ENCODE measurements around the gene OCIAD1.
"Not testable (repeated sequence)": the region's sequence is repeated elsewhere in the genome, so short reads cannot be mapped to it uniquely, and the experiment has no call there.

The OCIAD1 gene

GRCh38 chr4:48796927-48797679 lies 33.8 kb upstream of the OCIAD1 start:
- TF ChIP-seq EZH2phosphoT487 (IDR thresholded peaks at IDR 0.05; ENCODE audit: borderline replicate concordance, low read length) (no peak), CTCF (IDR thresholded peaks at IDR 0.05; ENCODE audit: low read depth, low read length, poor library complexity, severe bottlenecking) (no peak)
- Histone ChIP-seq H3K27ac (ENCODE audit: low read depth, low read length) (no peak overlapping the region), H3K4me2 (ENCODE audit: low read length) (no peak overlapping the region), H3K36me3 (ENCODE audit: control insufficient read depth, low read length) (no peaks in the 10 kb centered on the region), H3K79me2 (ENCODE audit: control insufficient read depth, low read length) (no peaks in the 10 kb centered on the region), H3F3A (ENCODE audit: control insufficient read depth, insufficient read depth) (no peaks in the 10 kb centered on the region), H3K9me2 (replicated peaks; ENCODE audit: control insufficient read depth, low read length) (no peaks in the 10 kb centered on the region), H3K4me3 (ENCODE audit: low read length) (no peak overlapping the region), H4K20me1 (ENCODE audit: control insufficient read depth, insufficient read depth, low read depth, low read length) (no peaks in the 10 kb centered on the region), H3K9me3 (ENCODE audit: control insufficient read depth, insufficient read depth, low read length) (no peaks in the 10 kb centered on the region), H3K4me1 (ENCODE audit: control insufficient read depth, low read length) (peaks cover 12% of the 10 kb centered on the region), H3K27me3 (ENCODE audit: control insufficient read depth, low read length) (no peaks in the 10 kb centered on the region)

- H4K20me1 ChIP-seq (ENCODE audit: control insufficient read depth, insufficient read depth, low read depth, low read length), result no peaks in the 10 kb centered on the region
Measured at GRCh38 chr4:48798117-48798516, 32.8 kb upstream of the OCIAD1 start.

GRCh38 chr4:48799157-48799556 lies 31.7 kb upstream of the OCIAD1 start:
- no peak overlapping the region for H3K4me3 ChIP-seq (ENCODE audit: low read length)

More at GRCh38 chr4:48798117-48798516, 32.8 kb upstream of the OCIAD1 start:
- H3K9me2 ChIP-seq (replicated peaks; ENCODE audit: control insufficient read depth, low read length), result no peaks in the 10 kb centered on the region
- H3K27me3 ChIP-seq (ENCODE audit: control insufficient read depth, low read length), result no peaks in the 10 kb centered on the region
- H3K4me3 ChIP-seq (ENCODE audit: low read length), result no peak overlapping the region
- TF ChIP-seq EZH2phosphoT487 (IDR thresholded peaks at IDR 0.05; ENCODE audit: borderline replicate concordance, low read length) (no peak), CTCF (IDR thresholded peaks at IDR 0.05; ENCODE audit: low read depth, low read length, poor library complexity, severe bottlenecking) (no peak)
- no peak overlapping the region for H3K4me2 ChIP-seq (ENCODE audit: low read length)
- H3K9me3 ChIP-seq (ENCODE audit: control insufficient read depth, insufficient read depth, low read length), result no peaks in the 10 kb centered on the region
- H3K79me2 ChIP-seq (ENCODE audit: control insufficient read depth, low read length), result no peaks in the 10 kb centered on the region
- no peak overlapping the region for H3K27ac ChIP-seq (ENCODE audit: low read depth, low read length)
- H3K36me3 ChIP-seq (ENCODE audit: control insufficient read depth, low read length), result no peaks in the 10 kb centered on the region
- no peaks in the 10 kb centered on the region for H3F3A ChIP-seq (ENCODE audit: control insufficient read depth, insufficient read depth)
- H3K4me1 ChIP-seq (ENCODE audit: control insufficient read depth, low read length), result peaks cover 6% of the 10 kb centered on the region; the same call in 1 of the 2 replicates

GRCh38 chr4:48800155-48800554 lies 30.7 kb upstream of the OCIAD1 start:
- H3F3A ChIP-seq (ENCODE audit: control insufficient read depth, insufficient read depth); H3K9me2 ChIP-seq (replicated peaks; ENCODE audit: control insufficient read depth, low read length); H3K4me1 ChIP-seq (ENCODE audit: control insufficient read depth, low read length); H3K9me3 ChIP-seq (ENCODE audit: control insufficient read depth, insufficient read depth, low read length); H3K79me2 ChIP-seq (ENCODE audit: control insufficient read depth, low read length); H3K4me3 ChIP-seq (ENCODE audit: low read length); H3K36me3 ChIP-seq (ENCODE audit: control insufficient read depth, low read length); H3K27ac ChIP-seq (ENCODE audit: low read depth, low read length); H4K20me1 ChIP-seq (ENCODE audit: control insufficient read depth, insufficient read depth, low read depth, low read length); H3K27me3 ChIP-seq (ENCODE audit: control insufficient read depth, low read length); H3K4me2 ChIP-seq (ENCODE audit: low read length): not testable (repeated sequence)

More at GRCh38 chr4:48799157-48799556, 31.7 kb upstream of the OCIAD1 start:
- TF ChIP-seq CTCF (IDR thresholded peaks at IDR 0.05; ENCODE audit: low read depth, low read length, poor library complexity, severe bottlenecking), result no peak
- no peak for TF ChIP-seq EZH2phosphoT487 (IDR thresholded peaks at IDR 0.05; ENCODE audit: borderline replicate concordance, low read length)
- Histone ChIP-seq H3F3A (ENCODE audit: control insufficient read depth, insufficient read depth) (no peaks in the 10 kb centered on the region), H3K36me3 (ENCODE audit: control insufficient read depth, low read length) (no peaks in the 10 kb centered on the region), H3K79me2 (ENCODE audit: control insufficient read depth, low read length) (no peaks in the 10 kb centered on the region), H3K4me2 (ENCODE audit: low read length) (no peak overlapping the region), H3K9me2 (replicated peaks; ENCODE audit: control insufficient read depth, low read length) (no peaks in the 10 kb centered on the region), H3K9me3 (ENCODE audit: control insufficient read depth, insufficient read depth, low read length) (no peaks in the 10 kb centered on the region), H3K4me1 (ENCODE audit: control insufficient read depth, low read length) (peaks cover 6% of the 10 kb centered on the region; the same call in 1 of the 2 replicates), H3K27me3 (ENCODE audit: control insufficient read depth, low read length) (no peaks in the 10 kb centered on the region), H4K20me1 (ENCODE audit: control insufficient read depth, insufficient read depth, low read depth, low read length) (no peaks in the 10 kb centered on the region), H3K27ac (ENCODE audit: low read depth, low read length) (no peak overlapping the region)

All from DOHH2 (cell line).